Pericardium fibroblast (primary cell): ENCODE results near the gene ELOA. TPM values are rescaled to one million over a fixed set of nuclear protein-coding genes. Genes with fewer than 3 reads are reported as not detected.

Experiments
- total RNA-seq: library from RNA; depleted of rRNA; stranded (reverse); fragments of >200 nt; gene quantifications from 2 replicates; pipeline ENCODE4 v1.2.3, GENCODE V29; 2015

ELOA gene
- 18.9 and 28.0 TPM in 2 replicates for total RNA-seq

GRCh38 chr1:23743287-23744152 is at the start of gene ELOA:
Gene ELOA, plus strand, starts transcription at chr1:23743471. Its CDS starts 33 bp downstream, at chr1:23743504.

GRCh38 chr1:23777979-23778814 is 34.9 kb downstream of the ELOA start, which contains the start of gene PITHD1:
Gene PITHD1, plus strand, starts transcription at chr1:23778418. Its CDS starts 98 bp downstream, at chr1:23778516.

GRCh38 chr1:23790696-23791515 is 47.6 kb downstream of the ELOA start, which contains the start of gene LYPLA2:
Gene LYPLA2, plus strand, starts transcription at chr1:23791145. Its CDS starts 1,538 bp downstream, at chr1:23792683.

GRCh38 chr1:23800400-23801337 is 57.4 kb downstream of the ELOA start, which contains the start of gene GALE:
Gene GALE, minus strand, starts transcription at chr1:23800754. Its CDS starts 1,747 bp downstream, at chr1:23799007.

Other genes with a start within 250 kb of the ELOA start
- gene E2F2, start 212.2 kb upstream of the ELOA start, total RNA-seq, result under 0.01 and 0.12 TPM in 2 replicates
- 57.5 and 165 TPM in 2 replicates for gene ID3, start 184.0 kb upstream of the ELOA start, total RNA-seq
- 1,531 and 1,875 TPM in 2 replicates for gene RPL11, start 51.7 kb upstream of the ELOA start, total RNA-seq
- gene PITHD1, start 34.9 kb downstream of the ELOA start, total RNA-seq, result 26.7 and 29.5 TPM in 2 replicates
- 45.9 and 60.2 TPM in 2 replicates for gene LYPLA2, start 47.7 kb downstream of the ELOA start, total RNA-seq
- 12.0 and 34.3 TPM in 2 replicates for gene GALE, start 57.3 kb downstream of the ELOA start, total RNA-seq
- 38.5 and 40.7 TPM in 2 replicates for gene HMGCL, start 82.0 kb downstream of the ELOA start, total RNA-seq
- gene FUCA1, start 124.8 kb downstream of the ELOA start, total RNA-seq, result 3.2 and 12.6 TPM in 2 replicates
- gene CNR2, start 169.9 kb downstream of the ELOA start, total RNA-seq, result not detected in 2 replicates
- gene PNRC2, start 216.4 kb downstream of the ELOA start, total RNA-seq, result 68.0 and 68.9 TPM in 2 replicates
- 52.0 and 59.3 TPM in 2 replicates for gene SRSF10, start 236.9 kb downstream of the ELOA start, total RNA-seq